Neural progenitor cell (in vitro differentiated cells): ENCODE results near the gene B3GNT9. TPM values are rescaled to one million over a fixed set of nuclear protein-coding genes. Genes with fewer than 3 reads are reported as not detected.

Experiments used
- DNase-seq: peaks from one replicate; pipeline ENCODE4 v3.0.0-alpha.2; 2016; ENCODE audit warnings: low spot score
- H2AFZ ChIP-seq: fragments of 200-600 bp; sonication (generic); replicated peaks from 2 replicates; pipeline ENCODE4 v1.6.1; 2016; ENCODE audit warnings: antibody characterized with exemption
- H3F3A ChIP-seq: fragments of 200-600 bp; sonication (generic); 2 replicates; pipeline ENCODE4 v1.6.1; 2016; ENCODE audit warnings: antibody characterized with exemption, low read depth
- H3K27ac ChIP-seq: fragments of 200-600 bp; sonication (generic); 2 replicates; pipeline ENCODE4 v1.5.1; 2016; ENCODE audit warnings: mild to moderate bottlenecking
- H3K27me3 ChIP-seq: fragments of 200-600 bp; sonication (generic); 2 replicates; pipeline ENCODE4 v1.6.1; 2016; ENCODE audit warnings: mild to moderate bottlenecking, moderate library complexity
- H3K36me3 ChIP-seq: fragments of 200-600 bp; sonication (generic); 2 replicates; pipeline ENCODE4 v1.5.1; 2016
- H3K4me1 ChIP-seq: fragments of 200-600 bp; sonication (generic); 2 replicates; pipeline ENCODE4 v1.6.1; 2016; ENCODE audit warnings: mixed run types
- H3K4me2 ChIP-seq: fragments of 200-600 bp; sonication (generic); 2 replicates; pipeline ENCODE4 v1.6.1; 2016
- H3K4me3 ChIP-seq: fragments of 200-600 bp; sonication (generic); 2 replicates; pipeline ENCODE4 v1.5.1; 2016
- H3K79me2 ChIP-seq: fragments of 200-600 bp; sonication (generic); 2 replicates; pipeline ENCODE4 v1.6.1; 2016; ENCODE audit warnings: low read depth
- H3K9ac ChIP-seq: fragments of 200-600 bp; sonication (generic); 2 replicates; pipeline ENCODE4 v1.6.1; 2016
- H3K9me3 ChIP-seq: fragments of 200-600 bp; sonication (generic); 2 replicates; pipeline ENCODE4 v1.5.1; 2016; ENCODE audit warnings: low read depth
- H4K20me1 ChIP-seq: fragments of 200-600 bp; sonication (generic); 2 replicates; pipeline ENCODE4 v1.6.1; 2016; ENCODE audit warnings: low read depth
- H3K27ac Mint-ChIP-seq: 3 replicates; pipeline ENCODE4 v1.8.0; 2021; ENCODE audit warnings: mixed read lengths
- H3K27me3 Mint-ChIP-seq: 2 replicates; pipeline ENCODE4 v1.8.0; 2022; ENCODE audit warnings: low read depth, mild to moderate bottlenecking, inconsistent platforms, moderate library complexity, mixed read lengths; ENCODE audit not compliant: insufficient read depth
- H3K36me3 Mint-ChIP-seq: 3 replicates; pipeline ENCODE4 v1.8.0; 2021; ENCODE audit warnings: mixed read lengths
- H3K4me1 Mint-ChIP-seq: 3 replicates; pipeline ENCODE4 v1.8.0; 2021; ENCODE audit warnings: mixed read lengths
- H3K4me3 Mint-ChIP-seq: 3 replicates; pipeline ENCODE4 v1.8.0; 2021; ENCODE audit warnings: mild to moderate bottlenecking, moderate library complexity, mixed read lengths
- H3K9me3 Mint-ChIP-seq: 3 replicates; pipeline ENCODE4 v1.8.0; 2020; ENCODE audit warnings: mixed read lengths
- CTCF ChIP-seq: fragments of 200-600 bp; sonication (generic); IDR thresholded peaks from 2 replicates; pipeline ENCODE4 v1.5.1; 2017; ENCODE audit warnings: antibody characterized with exemption, mild to moderate bottlenecking
- EZH2 ChIP-seq: fragments of 200-600 bp; sonication (generic); IDR thresholded peaks from 2 replicates; pipeline ENCODE4 v1.6.1; 2017; ENCODE audit warnings: antibody characterized with exemption, mild to moderate bottlenecking, moderate library complexity
- EZH2phosphoT487 ChIP-seq: fragments of 200-600 bp; sonication (generic); IDR thresholded peaks from 2 replicates; pipeline ENCODE4 v1.6.1; 2017; ENCODE audit warnings: antibody characterized with exemption
- total RNA-seq: library from RNA; depleted of rRNA; stranded (reverse); fragments of >200 nt; gene quantifications from 2 replicates; pipeline ENCODE4 v1.2.3, GENCODE V29; 2015; ENCODE audit warnings: low replicate concordance

Gene B3GNT9
- total RNA-seq, 1 donor from 2014 or later = 2.6 TPM

- H3K9ac ChIP-seq = no peak overlapping the region
- TF ChIP-seq CTCF (no peak), EZH2phosphoT487 (no peak), EZH2 (no peak)
- H3K27me3 ChIP-seq = peaks cover 100% of the 10 kb centered on the region
- H3K4me3 ChIP-seq = no peak overlapping the region
- H3K27ac ChIP-seq = no peak overlapping the region
- DNase-seq = no peak
- no peaks in the 10 kb centered on the region for H3K36me3 ChIP-seq
- Mint-ChIP-seq H3K36me3 (no peaks in the 10 kb centered on the region), H3K4me1 (peaks cover 15% of the 10 kb centered on the region), H3K9me3 (no peaks in the 10 kb centered on the region), H3K4me3 (peak overlapping the region; percentile 36), H3K27me3 (peaks cover 82% of the 10 kb centered on the region), H3K27ac (no peak overlapping the region)
- H3K79me2 ChIP-seq = no peaks in the 10 kb centered on the region
- H3K4me1 ChIP-seq = peaks cover 6% of the 10 kb centered on the region
- H4K20me1 ChIP-seq = peaks cover 37% of the 10 kb centered on the region
- peaks cover 21% of the 10 kb centered on the region for H3F3A ChIP-seq
- H3K9me3 ChIP-seq = no peaks in the 10 kb centered on the region
- H3K4me2 ChIP-seq = no peak overlapping the region
- H2AFZ ChIP-seq = no peak overlapping the region
These were observed 5.5 kb upstream of the B3GNT9 start for GRCh38 chr16:67156143-67156844.

GRCh38 chr16:67155295-67156142, 4.7 kb upstream of the B3GNT9 start:
- H3K27ac ChIP-seq = no peak overlapping the region
- peaks cover 79% of the 10 kb centered on the region for H3K27me3 Mint-ChIP-seq
- TF ChIP-seq EZH2 = peak; percentile 97
- peak; percentile 90 for TF ChIP-seq EZH2phosphoT487
- TF ChIP-seq CTCF = peak; percentile 88
- peaks cover 16% of the 10 kb centered on the region for H3K4me1 Mint-ChIP-seq
- H3K4me3 Mint-ChIP-seq = peak overlapping the region; percentile 78
- H3K36me3 Mint-ChIP-seq = no peaks in the 10 kb centered on the region
- no peaks in the 10 kb centered on the region for H3K9me3 ChIP-seq
- DNase-seq = peak; percentile 95
- H3K27ac Mint-ChIP-seq = no peak overlapping the region
- peak overlapping the region; percentile 48 for H3K4me3 ChIP-seq
- H3F3A ChIP-seq = peaks cover 25% of the 10 kb centered on the region
- H3K9ac ChIP-seq = no peak overlapping the region
- H3K4me2 ChIP-seq = peak overlapping the region; percentile 83
- H3K4me1 ChIP-seq = peaks cover 6% of the 10 kb centered on the region
- no peaks in the 10 kb centered on the region for H3K9me3 Mint-ChIP-seq
- H2AFZ ChIP-seq = peak overlapping the region; percentile 55
- H4K20me1 ChIP-seq = peaks cover 33% of the 10 kb centered on the region
- H3K79me2 ChIP-seq = no peaks in the 10 kb centered on the region
- peaks cover 100% of the 10 kb centered on the region for H3K27me3 ChIP-seq
- no peaks in the 10 kb centered on the region for H3K36me3 ChIP-seq

GRCh38 chr16:67154578-67155294, 3.9 kb upstream of the B3GNT9 start:
- peaks cover 72% of the 10 kb centered on the region for H3K27me3 Mint-ChIP-seq
- no peaks in the 10 kb centered on the region for H3K79me2 ChIP-seq
- H3K27me3 ChIP-seq = peaks cover 100% of the 10 kb centered on the region
- H3K9ac ChIP-seq = no peak overlapping the region
- H3F3A ChIP-seq = peaks cover 22% of the 10 kb centered on the region
- H3K27ac ChIP-seq = no peak overlapping the region
- peaks cover 33% of the 10 kb centered on the region for H4K20me1 ChIP-seq
- peak overlapping the region; percentile 78 for H3K4me3 Mint-ChIP-seq
- H3K9me3 Mint-ChIP-seq = no peaks in the 10 kb centered on the region
- H3K36me3 Mint-ChIP-seq = no peaks in the 10 kb centered on the region
- H3K36me3 ChIP-seq = no peaks in the 10 kb centered on the region
- no peak overlapping the region for H3K27ac Mint-ChIP-seq
- peak overlapping the region; percentile 48 for H3K4me3 ChIP-seq
- H3K4me1 Mint-ChIP-seq = peaks cover 16% of the 10 kb centered on the region
- H3K4me1 ChIP-seq = peaks cover 6% of the 10 kb centered on the region
- TF ChIP-seq CTCF (no peak), EZH2 (no peak), EZH2phosphoT487 (no peak)
- peak overlapping the region; percentile 55 for H2AFZ ChIP-seq
- H3K9me3 ChIP-seq = no peaks in the 10 kb centered on the region
- peak overlapping the region; percentile 83 for H3K4me2 ChIP-seq
- DNase-seq = peak; percentile 66
